ENCODE results near the gene CHCHD3.

- TF ChIP-seq CTCF (IDR thresholded peaks at IDR 0.05): no peak
- TF ChIP-seq POLR2A (IDR thresholded peaks at IDR 0.05): no peak
- TF ChIP-seq EP300 (IDR thresholded peaks at IDR 0.05): no peak
Measured at GRCh38 chr7:132782777-132783640, 298.9 kb downstream of the CHCHD3 start.
